Measurements from ENCODE around the gene CHRM2. TPM values are rescaled to one million over a fixed set of nuclear protein-coding genes. Genes with fewer than 3 reads are reported as not detected.

CHRM2 gene
- total RNA-seq, 6 experiments from 2014 or later, result 1.1 to 4.5 (median 3.9) TPM

- Mint-ChIP-seq H3K27ac (no peak overlapping the region), H3K4me3 (no peak overlapping the region), H3K4me1 (ENCODE audit: low read depth) (peaks cover 24% of the 10 kb centered on the region; the same call in 1 of the 2 replicates), H3K9me3 (no peaks in the 10 kb centered on the region; the same call in 1 of the 2 replicates), H3K27me3 (ENCODE audit: insufficient read depth) (no peaks in the 10 kb centered on the region), H3K36me3 (ENCODE audit: low read depth) (no peaks in the 10 kb centered on the region)
- TF ChIP-seq CTCF (IDR thresholded peaks at IDR 0.05), result no peak
- DNase-seq, result no peak
Observed at GRCh38 chr7:137017221-137017620, 148.8 kb downstream of the CHRM2 start.

GRCh38 chr7:137018468-137018867 lies 150.0 kb downstream of the CHRM2 start:
- no peaks in the 10 kb centered on the region for H3K36me3 Mint-ChIP-seq (ENCODE audit: low read depth)
- H3K27ac Mint-ChIP-seq, result no peak overlapping the region
- H3K27me3 Mint-ChIP-seq (ENCODE audit: insufficient read depth), result no peaks in the 10 kb centered on the region
- peaks cover 24% of the 10 kb centered on the region; the same call in 1 of the 2 replicates for H3K4me1 Mint-ChIP-seq (ENCODE audit: low read depth)
- DNase-seq, result no peak
- H3K9me3 Mint-ChIP-seq, result no peaks in the 10 kb centered on the region; the same call in 1 of the 2 replicates
- no peak for TF ChIP-seq CTCF (IDR thresholded peaks at IDR 0.05)
- no peak overlapping the region for H3K4me3 Mint-ChIP-seq

- Mint-ChIP-seq H3K4me1 (ENCODE audit: low read depth) (peaks cover 21% of the 10 kb centered on the region), H3K4me3 (no peak overlapping the region), H3K36me3 (ENCODE audit: low read depth) (no peaks in the 10 kb centered on the region), H3K9me3 (no peaks in the 10 kb centered on the region), H3K27me3 (ENCODE audit: insufficient read depth) (no peaks in the 10 kb centered on the region), H3K27ac (no peak overlapping the region)
- TF ChIP-seq CTCF (IDR thresholded peaks at IDR 0.05), result no peak
- DNase-seq, result no peak
Observed at GRCh38 chr7:137020351-137020750, 151.9 kb downstream of the CHRM2 start.

- no peak for TF ChIP-seq CTCF (IDR thresholded peaks at IDR 0.05)
- Mint-ChIP-seq H3K27me3 (ENCODE audit: insufficient read depth) (no peaks in the 10 kb centered on the region), H3K36me3 (ENCODE audit: low read depth) (peaks cover 6% of the 10 kb centered on the region; the same call in 1 of the 2 replicates), H3K27ac (peak overlapping the region; percentile 62), H3K9me3 (no peaks in the 10 kb centered on the region), H3K4me1 (ENCODE audit: low read depth) (peaks cover 20% of the 10 kb centered on the region), H3K4me3 (peak overlapping the region; percentile 49)
- DNase-seq, result peak; percentile 53
Observed at GRCh38 chr7:137025469-137026175, 157.2 kb downstream of the CHRM2 start.

GRCh38 chr7:137026176-137026500 lies 157.7 kb downstream of the CHRM2 start:
- peak; percentile 6 for DNase-seq
- Mint-ChIP-seq H3K36me3 (ENCODE audit: low read depth) (peaks cover 6% of the 10 kb centered on the region; the same call in 1 of the 2 replicates), H3K9me3 (no peaks in the 10 kb centered on the region), H3K27me3 (ENCODE audit: insufficient read depth) (no peaks in the 10 kb centered on the region), H3K4me1 (ENCODE audit: low read depth) (peaks cover 20% of the 10 kb centered on the region), H3K27ac (peak overlapping the region; percentile 62), H3K4me3 (peak overlapping the region; percentile 49; the same call in 1 of the 2 replicates)
- no peak for TF ChIP-seq CTCF (IDR thresholded peaks at IDR 0.05)

Data from HFFc6 (cell line).